SK-N-SH (cell line): Measurements from ENCODE around the gene NDUFC1. TPM values are rescaled to one million over a fixed set of nuclear protein-coding genes. Genes with fewer than 3 reads are reported as not detected.

Source experiments
- CTCF ChIA-PET: fragments of 300-600, 350-600 bp; formaldehyde crosslinking; extraction: SDS; loops from one replicate; lab custom pipeline; 2021; lab: Yijun Ruan, JAX
- POLR2A ChIA-PET: fragments of 350-600 bp; sonication (Branson Sonifier 250); formaldehyde crosslinking; extraction: SDS; loops from one replicate; lab custom pipeline; 2020; ENCODE audit warnings: antibody characterized with exemption, inconsistent platforms; lab: Yijun Ruan, JAX
- DNase-seq: peaks from one replicate; pipeline ENCODE4 v3.0.0; 2012
- H2AFZ ChIP-seq: fragments of 200-600 bp; sonication (generic); 2 replicates; pipeline ENCODE4 v1.8.1; 2016; ENCODE audit warnings: antibody characterized with exemption, mild to moderate bottlenecking, low read depth
- H3F3A ChIP-seq: fragments of 200-600 bp; sonication (generic); replicated peaks from 2 replicates; pipeline ENCODE3; 2016; ENCODE audit warnings: antibody characterized with exemption, mild to moderate bottlenecking; ENCODE audit not compliant: insufficient read depth
- H3K27ac ChIP-seq, 2 experiments: fragments of 200-500 bp in 1 of 2; fragments of 200-600 bp in 1 of 2; sonication (Bioruptor generic) in 1 of 2; sonication (generic), shearing (Covaris generic) in 1 of 2; 2 replicates each; pipeline versions ENCODE4 v1.5.1 to v1.6.1; 2014 to 2016; ENCODE audit warnings: low read depth in 2 of 2, inconsistent platforms in 1 of 2, low read length in 1 of 2, mild to moderate bottlenecking in 1 of 2, mixed read lengths in 1 of 2
- H3K27me3 ChIP-seq: fragments of 200-600 bp; sonication (generic), shearing (Covaris generic); 2 replicates; pipeline ENCODE4 v1.6.1; 2016; ENCODE audit warnings: mixed run types; ENCODE audit not compliant: insufficient read depth
- H3K36me3 ChIP-seq, 2 experiments: fragments of 200-500 bp in 1 of 2; fragments of 200-600 bp in 1 of 2; sonication (Bioruptor generic) in 1 of 2; sonication (generic) in 1 of 2; replicated peaks in 1 of 2; 2 replicates each; pipeline versions ENCODE3 to v1.5.1; 2014 to 2016; ENCODE audit warnings: low read length in 1 of 2, mild to moderate bottlenecking in 1 of 2; ENCODE audit not compliant: insufficient read depth in 2 of 2, control insufficient read depth in 1 of 2
- H3K4me1 ChIP-seq, 2 experiments: fragments of 200-500 bp in 1 of 2; fragments of 200-600 bp in 1 of 2; sonication (Bioruptor generic) in 1 of 2; sonication (generic), shearing (Covaris generic) in 1 of 2; 2 replicates each; pipeline versions ENCODE4 v1.5.1 to v1.6.1; 2014 to 2016; ENCODE audit warnings: low read depth in 1 of 2, low read length in 1 of 2, mixed run types in 1 of 2; ENCODE audit not compliant: insufficient read depth in 2 of 2, control insufficient read depth in 1 of 2
- H3K4me2 ChIP-seq: fragments of 200-600 bp; sonication (generic), shearing (Covaris generic); 2 replicates; pipeline ENCODE4 v1.6.1; 2017; ENCODE audit warnings: mixed run types
- H3K4me3 ChIP-seq, 2 experiments: fragments of 200-500 bp in 1 of 2; fragments of 200-600 bp in 1 of 2; sonication (Bioruptor generic) in 1 of 2; sonication (generic), shearing (Covaris generic) in 1 of 2; 2 replicates each; pipeline versions ENCODE4 v1.5.1 to v1.8.1; 2014 to 2016; ENCODE audit warnings: low read depth in 2 of 2, inconsistent platforms in 1 of 2, low read length in 1 of 2, mild to moderate bottlenecking in 1 of 2, mixed read lengths in 1 of 2, moderate library complexity in 1 of 2
- H3K79me2 ChIP-seq: fragments of 200-600 bp; sonication (generic); 2 replicates; pipeline ENCODE4 v1.8.1; 2017; ENCODE audit warnings: mild to moderate bottlenecking; ENCODE audit not compliant: insufficient read depth
- H3K9ac ChIP-seq: fragments of 200-600 bp; sonication (generic); 2 replicates; pipeline ENCODE4 v1.6.1; 2017; ENCODE audit warnings: mixed run types
- H3K9me2 ChIP-seq: fragments of 200-600 bp; sonication (generic); 2 replicates; pipeline ENCODE4 v1.6.1; 2017; ENCODE audit warnings: mixed run types
- H3K9me3 ChIP-seq: fragments of 200-600 bp; sonication (generic); 2 replicates; pipeline ENCODE4 v1.6.1; 2017; ENCODE audit warnings: mixed run types, mild to moderate bottlenecking, moderate library complexity
- H4K20me1 ChIP-seq: fragments of 200-600 bp; sonication (generic); 2 replicates; pipeline ENCODE4 v1.6.1; 2017; ENCODE audit warnings: mild to moderate bottlenecking, mixed run types; ENCODE audit not compliant: insufficient read depth
- CHD2 ChIP-seq: fragments of 150-350 bp; IDR thresholded peaks from 2 replicates; pipeline ENCODE4 v1.6.1; 2018; ENCODE audit warnings: low read length; ENCODE audit not compliant: partially characterized antibody
- EP300 ChIP-seq, 2 experiments: IDR thresholded peaks; 2 replicates each; pipeline versions ENCODE4 v1.4.0 to v1.6.1; 2012; ENCODE audit warnings: borderline replicate concordance in 1 of 2, low read depth in 1 of 2, low read length in 1 of 2
- EZH2phosphoT487 ChIP-seq: fragments of 200-600 bp; sonication (generic); IDR thresholded peaks from 2 replicates; pipeline ENCODE4 v1.6.1; 2017; ENCODE audit warnings: low read depth, mixed run types, mild to moderate bottlenecking, antibody characterized with exemption, moderate library complexity, borderline replicate concordance
- FOXM1 ChIP-seq: IDR thresholded peaks from 2 replicates; pipeline ENCODE4 v1.4.0; 2012; ENCODE audit warnings: low read depth, mild to moderate bottlenecking
- GABPA ChIP-seq: IDR thresholded peaks from 2 replicates; pipeline ENCODE4 v1.4.0; 2012; ENCODE audit warnings: low read depth, mild to moderate bottlenecking
- JUND ChIP-seq: IDR thresholded peaks from 2 replicates; pipeline ENCODE4 v1.4.0; 2012
- POLR2AphosphoS5 ChIP-seq: IDR thresholded peaks from 2 replicates; pipeline ENCODE4 v1.6.1; 2012; ENCODE audit warnings: low read depth, low read length
- RAD21 ChIP-seq: IDR thresholded peaks from 2 replicates; pipeline ENCODE4 v1.6.1; 2012; ENCODE audit warnings: mild to moderate bottlenecking, low read length
- RFX5 ChIP-seq: IDR thresholded peaks from 2 replicates; pipeline ENCODE4 v1.6.1; 2012; ENCODE audit warnings: mild to moderate bottlenecking, improper control_type of control experiment, low read length
- YY1 ChIP-seq: IDR thresholded peaks from 2 replicates; pipeline ENCODE4 v1.4.0; 2012; ENCODE audit warnings: low read depth, mild to moderate bottlenecking
- WGBS: methylation state at CpG from one replicate; pipeline ENCODE4 v1.1.6; 2017; ENCODE audit warnings: low lambda C conversion rate; 5-methylcytosine and 5-hydroxymethylcytosine counted together
- polyA plus RNA-seq, 3 experiments: library from polyadenylated mRNA; depleted of rRNA; stranded (reverse); fragments of >200 nt; gene quantifications; 2 replicates each; pipeline ENCODE4 v1.2.3, GENCODE V29; 2012
- TF ChIP-seq, protein P1 (sequence below): IDR thresholded peaks from 2 replicates; pipeline ENCODE4 v1.4.0; 2012; ENCODE audit warnings: low read depth, borderline replicate concordance
- TF ChIP-seq, protein P2 (sequence below): IDR thresholded peaks from 2 replicates; pipeline ENCODE4 v1.6.1; 2012; ENCODE audit warnings: mild to moderate bottlenecking, low read depth, low read length, moderate library complexity
- TF ChIP-seq, protein P3 (sequence below): IDR thresholded peaks from 2 replicates; pipeline ENCODE4; 2012

The NDUFC1 gene
- polyA plus RNA-seq, 1 of the 3 experiments (the other 2 are of a cell fraction) = 101 TPM

DNA sequence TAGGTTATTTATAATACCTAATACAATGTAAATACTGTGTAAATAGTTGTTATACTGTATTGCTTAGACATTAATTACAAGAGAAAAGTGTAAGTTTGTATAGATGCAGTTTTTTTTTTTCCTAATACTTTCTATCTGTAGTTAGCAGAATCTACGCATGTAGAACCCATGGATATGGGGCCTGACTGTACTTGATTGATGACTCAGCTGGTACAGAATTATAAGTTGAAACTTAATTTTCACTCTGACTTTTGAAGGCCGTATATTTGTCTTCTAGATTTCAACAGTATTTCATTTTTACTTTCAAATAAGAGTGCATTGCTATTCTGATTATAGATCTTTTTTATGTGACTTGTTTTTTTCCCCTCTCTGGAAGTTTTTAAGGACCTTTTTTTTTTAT is 30.8 kb upstream of the NDUFC1 start:
- WGBS = 89% methylated on average over 2 of the region's 2 CpGs
- DNase-seq = no peak
- Histone ChIP-seq H3K27ac (no peak overlapping the region), H3F3A (no peaks in the 10 kb centered on the region), H3K36me3 (peaks cover 10 to 52% of the 10 kb centered on the region in 2 experiments), H3K4me3 (no peak overlapping the region), H3K79me2 (peaks cover 96% of the 10 kb centered on the region), H3K9ac (no peak overlapping the region), H3K4me2 (no peak overlapping the region), H3K9me3 (no peaks in the 10 kb centered on the region), H2AFZ (no peak overlapping the region), H3K27me3 (no peaks in the 10 kb centered on the region), H3K9me2 (no peaks in the 10 kb centered on the region), H3K4me1 (0 out of 4 replicates have a peak, but pooled peaks cover 0 to 4% of the 10 kb centered on the region in 2 experiments), H4K20me1 (peaks cover 29% of the 10 kb centered on the region)
- POLR2A ChIA-PET = no interaction called here
- CTCF ChIA-PET = no interaction called here
- TF ChIP-seq, protein P1, sequence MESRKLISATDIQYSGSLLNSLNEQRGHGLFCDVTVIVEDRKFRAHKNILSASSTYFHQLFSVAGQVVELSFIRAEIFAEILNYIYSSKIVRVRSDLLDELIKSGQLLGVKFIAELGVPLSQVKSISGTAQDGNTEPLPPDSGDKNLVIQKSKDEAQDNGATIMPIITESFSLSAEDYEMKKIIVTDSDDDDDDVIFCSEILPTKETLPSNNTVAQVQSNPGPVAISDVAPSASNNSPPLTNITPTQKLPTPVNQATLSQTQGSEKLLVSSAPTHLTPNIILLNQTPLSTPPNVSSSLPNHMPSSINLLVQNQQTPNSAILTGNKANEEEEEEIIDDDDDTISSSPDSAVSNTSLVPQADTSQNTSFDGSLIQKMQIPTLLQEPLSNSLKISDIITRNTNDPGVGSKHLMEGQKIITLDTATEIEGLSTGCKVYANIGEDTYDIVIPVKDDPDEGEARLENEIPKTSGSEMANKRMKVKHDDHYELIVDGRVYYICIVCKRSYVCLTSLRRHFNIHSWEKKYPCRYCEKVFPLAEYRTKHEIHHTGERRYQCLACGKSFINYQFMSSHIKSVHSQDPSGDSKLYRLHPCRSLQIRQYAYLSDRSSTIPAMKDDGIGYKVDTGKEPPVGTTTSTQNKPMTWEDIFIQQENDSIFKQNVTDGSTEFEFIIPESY = no peak
- TF ChIP-seq GABPA = no peak
- TF ChIP-seq, protein P2, sequence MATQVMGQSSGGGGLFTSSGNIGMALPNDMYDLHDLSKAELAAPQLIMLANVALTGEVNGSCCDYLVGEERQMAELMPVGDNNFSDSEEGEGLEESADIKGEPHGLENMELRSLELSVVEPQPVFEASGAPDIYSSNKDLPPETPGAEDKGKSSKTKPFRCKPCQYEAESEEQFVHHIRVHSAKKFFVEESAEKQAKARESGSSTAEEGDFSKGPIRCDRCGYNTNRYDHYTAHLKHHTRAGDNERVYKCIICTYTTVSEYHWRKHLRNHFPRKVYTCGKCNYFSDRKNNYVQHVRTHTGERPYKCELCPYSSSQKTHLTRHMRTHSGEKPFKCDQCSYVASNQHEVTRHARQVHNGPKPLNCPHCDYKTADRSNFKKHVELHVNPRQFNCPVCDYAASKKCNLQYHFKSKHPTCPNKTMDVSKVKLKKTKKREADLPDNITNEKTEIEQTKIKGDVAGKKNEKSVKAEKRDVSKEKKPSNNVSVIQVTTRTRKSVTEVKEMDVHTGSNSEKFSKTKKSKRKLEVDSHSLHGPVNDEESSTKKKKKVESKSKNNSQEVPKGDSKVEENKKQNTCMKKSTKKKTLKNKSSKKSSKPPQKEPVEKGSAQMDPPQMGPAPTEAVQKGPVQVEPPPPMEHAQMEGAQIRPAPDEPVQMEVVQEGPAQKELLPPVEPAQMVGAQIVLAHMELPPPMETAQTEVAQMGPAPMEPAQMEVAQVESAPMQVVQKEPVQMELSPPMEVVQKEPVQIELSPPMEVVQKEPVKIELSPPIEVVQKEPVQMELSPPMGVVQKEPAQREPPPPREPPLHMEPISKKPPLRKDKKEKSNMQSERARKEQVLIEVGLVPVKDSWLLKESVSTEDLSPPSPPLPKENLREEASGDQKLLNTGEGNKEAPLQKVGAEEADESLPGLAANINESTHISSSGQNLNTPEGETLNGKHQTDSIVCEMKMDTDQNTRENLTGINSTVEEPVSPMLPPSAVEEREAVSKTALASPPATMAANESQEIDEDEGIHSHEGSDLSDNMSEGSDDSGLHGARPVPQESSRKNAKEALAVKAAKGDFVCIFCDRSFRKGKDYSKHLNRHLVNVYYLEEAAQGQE = no peak
- TF ChIP-seq CHD2 = no peak
- TF ChIP-seq RFX5 = no peak

DNA sequence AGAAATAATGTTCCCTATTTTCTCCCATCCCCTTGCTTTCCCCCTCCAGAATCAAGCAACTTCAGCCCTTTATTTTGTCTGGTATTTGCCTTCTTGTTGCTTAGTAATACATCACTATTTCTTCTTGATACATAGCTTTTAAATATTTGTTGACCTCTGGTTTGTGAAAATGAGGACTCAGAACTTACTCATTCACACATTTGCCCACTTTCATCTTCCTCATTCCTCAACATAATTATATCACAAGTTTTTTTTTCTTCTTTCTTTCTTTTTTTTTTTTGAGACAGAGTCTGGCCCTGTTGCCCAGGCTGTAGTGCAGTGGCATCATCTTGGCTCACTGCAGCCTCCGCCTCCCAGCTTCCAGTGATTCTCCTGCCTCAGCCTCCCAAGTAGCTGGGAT is 28.9 kb upstream of the NDUFC1 start:
- 100% methylated on average over 1 of the region's 1 CpG for WGBS
- H3K9ac ChIP-seq = no peak overlapping the region
- H3K4me3 ChIP-seq = no peak overlapping the region
- no peaks in the 10 kb centered on the region for H3K9me2 ChIP-seq
- H3K4me1 ChIP-seq = 0 out of 4 replicates have a peak, but pooled peaks cover 0 to 4% of the 10 kb centered on the region in 2 experiments
- no peak overlapping the region for H2AFZ ChIP-seq
- peaks cover 36% of the 10 kb centered on the region for H4K20me1 ChIP-seq
- DNase-seq = no peak
- H3K27me3 ChIP-seq = no peaks in the 10 kb centered on the region
- H3K79me2 ChIP-seq = peaks cover 99% of the 10 kb centered on the region
- no peaks in the 10 kb centered on the region for H3K9me3 ChIP-seq
- 0 out of 4 replicates have a peak overlapping the region, but pooled peaks of 1 of the 2 experiments have one; percentile 4 for H3K27ac ChIP-seq
- no peak overlapping the region for H3K4me2 ChIP-seq
- no peaks in the 10 kb centered on the region for H3F3A ChIP-seq
- POLR2A ChIA-PET = no interaction called here
- H3K36me3 ChIP-seq = peaks cover 7 to 44% of the 10 kb centered on the region in 2 experiments
- CTCF ChIA-PET = interaction anchor here (1.2 to 1.5 kb wide), 2 partner anchors 9 to 36 kb away, joined by 4 to 7 read pairs; no protein-coding TSS in a partner anchor
- TF ChIP-seq RFX5 (no peak), FOXM1 (no peak), EZH2phosphoT487 (no peak), EP300 (IDR thresholded peaks at IDR 0.05; ENCODE audit: borderline replicate concordance in 1 of 2, low read depth in 1 of 2, low read length in 1 of 2) (no peak), YY1 (no peak), JUND (no peak), CHD2 (no peak), RAD21 (no peak), POLR2AphosphoS5 (no peak)
- TF ChIP-seq, protein P2 = no peak
- TF ChIP-seq, protein P3, sequence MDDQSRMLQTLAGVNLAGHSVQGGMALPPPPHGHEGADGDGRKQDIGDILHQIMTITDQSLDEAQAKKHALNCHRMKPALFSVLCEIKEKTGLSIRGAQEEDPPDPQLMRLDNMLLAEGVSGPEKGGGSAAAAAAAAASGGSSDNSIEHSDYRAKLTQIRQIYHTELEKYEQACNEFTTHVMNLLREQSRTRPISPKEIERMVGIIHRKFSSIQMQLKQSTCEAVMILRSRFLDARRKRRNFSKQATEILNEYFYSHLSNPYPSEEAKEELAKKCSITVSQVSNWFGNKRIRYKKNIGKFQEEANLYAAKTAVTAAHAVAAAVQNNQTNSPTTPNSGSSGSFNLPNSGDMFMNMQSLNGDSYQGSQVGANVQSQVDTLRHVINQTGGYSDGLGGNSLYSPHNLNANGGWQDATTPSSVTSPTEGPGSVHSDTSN = no peak
